MM.1S (cell line): ENCODE results near the gene SYNE1.

ENCODE experiments used
- DNase-seq: peaks from one replicate; pipeline ENCODE4 v3.0.0-alpha.2; 2015
- H2AFZ ChIP-seq: fragments of 300-600 bp; sonication (generic); 2 replicates; pipeline ENCODE4 v1.6.0; 2016; ENCODE audit warnings: antibody characterized with exemption, low read length
- H3F3A ChIP-seq: fragments of 300-600 bp; sonication (generic); 2 replicates; pipeline ENCODE4 v1.6.1; 2016; ENCODE audit warnings: mild to moderate bottlenecking, antibody characterized with exemption, low read length, moderate library complexity, mixed read lengths; ENCODE audit not compliant: insufficient read depth
- H3K27ac ChIP-seq: fragments of 300-600 bp; sonication (generic); 2 replicates; pipeline ENCODE4 v1.5.1; 2016; ENCODE audit warnings: mild to moderate bottlenecking, low read length
- H3K27me3 ChIP-seq: fragments of 300-600 bp; sonication (generic); replicated peaks from 2 replicates; pipeline ENCODE4 v1.6.0; 2016; ENCODE audit warnings: low read length; ENCODE audit not compliant: insufficient read depth
- H3K36me3 ChIP-seq: fragments of 300-600 bp; sonication (generic); replicated peaks from 2 replicates; pipeline ENCODE4 v1.6.1; 2016; ENCODE audit warnings: mild to moderate bottlenecking, low read length, mixed read lengths; ENCODE audit not compliant: insufficient read depth
- H3K4me1 ChIP-seq: fragments of 300-600 bp; sonication (generic); 2 replicates; pipeline ENCODE4 v1.6.1; 2016; ENCODE audit warnings: low read length, mixed read lengths
- H3K4me2 ChIP-seq: fragments of 300-600 bp; sonication (generic); 2 replicates; pipeline ENCODE4 v1.6.0; 2016; ENCODE audit warnings: low read depth, low read length
- H3K4me3 ChIP-seq: fragments of 300-600 bp; sonication (generic); 2 replicates; pipeline ENCODE4 v1.5.1; 2016; ENCODE audit warnings: low read length, mixed read lengths
- H3K79me2 ChIP-seq: fragments of 300-600 bp; sonication (generic); 2 replicates; pipeline ENCODE4 v1.6.1; 2016; ENCODE audit warnings: mixed run types, low read length, mixed read lengths
- H3K9ac ChIP-seq: fragments of 300-600 bp; sonication (generic); 2 replicates; pipeline ENCODE4 v1.6.1; 2016; ENCODE audit warnings: low read length, mixed read lengths
- H3K9me2 ChIP-seq: fragments of 300-600 bp; sonication (generic); replicated peaks from 2 replicates; pipeline ENCODE4 v1.6.1; 2016; ENCODE audit warnings: mild to moderate bottlenecking, low read length, mixed read lengths; ENCODE audit not compliant: insufficient read depth
- H3K9me3 ChIP-seq: fragments of 300-600 bp; sonication (generic); replicated peaks from 2 replicates; pipeline ENCODE4 v1.6.1; 2016; ENCODE audit warnings: mild to moderate bottlenecking, low read length, mixed read lengths; ENCODE audit not compliant: insufficient read depth
- H4K20me1 ChIP-seq: fragments of 300-600 bp; sonication (generic); 2 replicates; pipeline ENCODE4 v1.6.1; 2016; ENCODE audit warnings: mild to moderate bottlenecking, low read length, moderate library complexity, mixed read lengths; ENCODE audit not compliant: insufficient read depth
- CTCF ChIP-seq: fragments of 300-600 bp; sonication (generic); IDR thresholded peaks from 2 replicates; pipeline ENCODE4 v1.5.1; 2016; ENCODE audit warnings: antibody characterized with exemption, low read length, mixed read lengths
- EZH2 ChIP-seq: fragments of 300-600 bp; sonication (generic); optimal IDR thresholded peaks from 2 replicates; pipeline ENCODE3; 2017; ENCODE audit warnings: low read depth, mild to moderate bottlenecking, antibody characterized with exemption, low read length, mixed read lengths
- EZH2phosphoT487 ChIP-seq: fragments of 300-600 bp; sonication (generic); IDR thresholded peaks from 2 replicates; pipeline ENCODE4 v1.6.1; 2018; ENCODE audit warnings: antibody characterized with exemption, low read length

The SYNE1 gene

GRCh38 chr6:152130441-152130840, 506.7 kb downstream of the SYNE1 start:
- no peaks in the 10 kb centered on the region for H4K20me1 ChIP-seq
- H3K9me2 ChIP-seq, result no peaks in the 10 kb centered on the region
- TF ChIP-seq EZH2 (no peak), CTCF (no peak), EZH2phosphoT487 (no peak)
- no peak overlapping the region for H3K27ac ChIP-seq
- H3F3A ChIP-seq, result no peaks in the 10 kb centered on the region
- no peaks in the 10 kb centered on the region for H3K79me2 ChIP-seq
- no peaks in the 10 kb centered on the region for H3K4me1 ChIP-seq
- H3K9ac ChIP-seq, result no peak overlapping the region
- no peak overlapping the region for H3K4me3 ChIP-seq
- no peaks in the 10 kb centered on the region for H3K9me3 ChIP-seq
- no peak for DNase-seq
- H3K4me2 ChIP-seq, result no peak overlapping the region
- no peaks in the 10 kb centered on the region for H3K27me3 ChIP-seq
- no peak overlapping the region for H2AFZ ChIP-seq
- no peaks in the 10 kb centered on the region for H3K36me3 ChIP-seq

GRCh38 chr6:152129691-152130151, 507.4 kb downstream of the SYNE1 start:
- Histone ChIP-seq H3K9ac (no peak overlapping the region), H3K79me2 (no peaks in the 10 kb centered on the region), H3K9me3 (no peaks in the 10 kb centered on the region), H3K27ac (no peak overlapping the region), H3K4me3 (no peak overlapping the region), H3K36me3 (no peaks in the 10 kb centered on the region), H4K20me1 (no peaks in the 10 kb centered on the region), H3K4me1 (no peaks in the 10 kb centered on the region), H3K27me3 (no peaks in the 10 kb centered on the region), H3K4me2 (no peak overlapping the region), H3F3A (no peaks in the 10 kb centered on the region), H2AFZ (no peak overlapping the region), H3K9me2 (no peaks in the 10 kb centered on the region)
- DNase-seq, result no peak
- no peak for TF ChIP-seq EZH2phosphoT487
- no peak for TF ChIP-seq EZH2
- TF ChIP-seq CTCF, result no peak

- Histone ChIP-seq H3K4me2 (no peak overlapping the region), H3F3A (no peaks in the 10 kb centered on the region), H3K9me2 (no peaks in the 10 kb centered on the region), H3K36me3 (no peaks in the 10 kb centered on the region), H3K27me3 (no peaks in the 10 kb centered on the region), H3K4me3 (no peak overlapping the region), H3K9me3 (no peaks in the 10 kb centered on the region), H3K79me2 (no peaks in the 10 kb centered on the region), H3K9ac (no peak overlapping the region), H2AFZ (no peak overlapping the region), H3K4me1 (no peaks in the 10 kb centered on the region), H3K27ac (no peak overlapping the region), H4K20me1 (no peaks in the 10 kb centered on the region)
- TF ChIP-seq EZH2phosphoT487 (no peak), EZH2 (no peak), CTCF (no peak)
- no peak for DNase-seq
These were observed 509.6 kb downstream of the SYNE1 start for GRCh38 chr6:152127432-152128165.
